GM21737 (cell line): ENCODE results near the gene ALG10B.
A peak's percentile ranks its signal among the peaks of the same experiment; 100 is the strongest.
"Not testable (repeated sequence)": the region's sequence is repeated elsewhere in the genome, so short reads cannot be mapped to it uniquely, and the experiment has no call there.

Source experiments
- ATAC-seq: cut with Tn5 transposase; IDR thresholded peaks from one replicate; pipeline ENCODE4 v1.9.1; 2021; ENCODE audit warnings: mild to moderate bottlenecking, moderate library complexity; ENCODE audit not compliant: unreplicated experiment

ALG10B gene, protein sequence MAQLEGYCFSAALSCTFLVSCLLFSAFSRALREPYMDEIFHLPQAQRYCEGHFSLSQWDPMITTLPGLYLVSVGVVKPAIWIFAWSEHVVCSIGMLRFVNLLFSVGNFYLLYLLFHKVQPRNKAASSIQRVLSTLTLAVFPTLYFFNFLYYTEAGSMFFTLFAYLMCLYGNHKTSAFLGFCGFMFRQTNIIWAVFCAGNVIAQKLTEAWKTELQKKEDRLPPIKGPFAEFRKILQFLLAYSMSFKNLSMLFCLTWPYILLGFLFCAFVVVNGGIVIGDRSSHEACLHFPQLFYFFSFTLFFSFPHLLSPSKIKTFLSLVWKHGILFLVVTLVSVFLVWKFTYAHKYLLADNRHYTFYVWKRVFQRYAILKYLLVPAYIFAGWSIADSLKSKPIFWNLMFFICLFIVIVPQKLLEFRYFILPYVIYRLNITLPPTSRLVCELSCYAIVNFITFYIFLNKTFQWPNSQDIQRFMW

DNA sequence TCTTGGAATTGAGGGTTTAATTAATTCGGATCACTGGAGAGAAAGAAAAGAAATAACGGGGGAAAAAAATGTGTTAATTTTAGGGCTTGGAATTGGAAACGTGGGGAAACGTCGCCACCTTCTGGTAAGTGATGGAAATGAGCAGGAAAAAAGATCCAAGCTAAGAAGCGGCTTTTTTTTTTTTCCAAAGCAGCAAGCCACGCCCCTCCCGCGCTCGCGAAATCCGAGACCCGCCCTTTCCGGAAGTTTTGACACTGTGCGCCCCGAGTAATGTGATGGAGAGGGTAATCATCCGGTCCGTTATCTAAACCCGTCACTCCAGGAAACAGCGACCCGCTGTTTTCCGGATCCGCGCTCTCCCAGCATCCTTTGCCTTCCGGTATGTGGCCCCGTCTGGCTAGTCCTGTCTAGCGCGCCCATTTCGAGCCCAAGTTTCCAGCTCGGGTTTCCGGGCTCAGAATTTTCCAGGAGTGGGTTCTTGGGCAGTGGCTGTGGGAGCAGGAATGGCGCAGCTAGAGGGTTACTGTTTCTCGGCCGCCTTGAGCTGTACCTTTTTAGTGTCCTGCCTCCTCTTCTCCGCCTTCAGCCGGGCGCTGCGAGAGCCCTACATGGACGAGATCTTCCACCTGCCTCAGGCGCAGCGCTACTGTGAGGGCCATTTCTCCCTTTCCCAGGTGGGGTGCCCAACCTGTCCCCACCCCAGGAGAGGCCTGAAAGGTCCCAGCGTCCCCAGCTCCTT lies at the start of gene ALG10B:
ALG10B (plus strand) TSS at position 384 of the 739 bp plus-strand sequence; CDS start at position 504, 120 bp downstream.
- ATAC-seq: peak; percentile 100

DNA sequence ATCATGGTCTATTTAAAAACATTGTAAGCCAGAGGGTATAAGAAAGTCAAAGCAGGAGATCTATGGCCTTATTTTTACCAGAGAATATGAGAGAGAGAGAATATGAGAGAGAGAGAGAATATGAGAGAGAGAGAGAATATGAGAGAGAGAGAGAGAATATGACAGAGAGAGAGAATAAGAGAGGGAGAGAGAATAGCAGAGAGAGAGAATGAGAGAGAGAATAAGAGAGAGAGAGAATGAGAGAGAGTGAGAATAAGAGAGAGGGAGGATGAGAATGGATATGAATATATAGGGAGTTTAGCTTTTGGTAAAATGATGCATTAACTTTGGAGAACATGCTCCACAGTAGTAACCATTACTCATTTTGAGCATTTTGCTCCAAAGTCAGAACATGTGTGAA lies 48.0 kb upstream of the ALG10B start:
- ATAC-seq: no peak

DNA sequence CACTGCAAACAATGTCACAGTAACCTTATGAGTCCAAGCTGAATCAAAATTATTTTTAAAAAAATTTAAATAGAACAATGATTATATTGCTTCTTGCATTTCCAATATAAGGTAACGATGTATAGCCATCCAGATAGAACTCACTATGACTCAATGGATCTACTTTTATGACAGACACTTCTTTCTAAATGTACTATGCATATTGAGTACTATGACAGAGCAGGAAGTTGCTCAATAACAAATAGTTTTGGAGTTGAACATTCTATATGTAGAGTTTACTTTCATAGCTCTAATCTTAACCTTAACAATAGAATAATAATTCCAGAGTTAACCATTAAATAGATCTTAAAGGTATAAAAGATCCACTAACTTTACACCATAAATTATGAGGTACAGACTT lies 46.7 kb upstream of the ALG10B start:
- no peak for ATAC-seq

DNA sequence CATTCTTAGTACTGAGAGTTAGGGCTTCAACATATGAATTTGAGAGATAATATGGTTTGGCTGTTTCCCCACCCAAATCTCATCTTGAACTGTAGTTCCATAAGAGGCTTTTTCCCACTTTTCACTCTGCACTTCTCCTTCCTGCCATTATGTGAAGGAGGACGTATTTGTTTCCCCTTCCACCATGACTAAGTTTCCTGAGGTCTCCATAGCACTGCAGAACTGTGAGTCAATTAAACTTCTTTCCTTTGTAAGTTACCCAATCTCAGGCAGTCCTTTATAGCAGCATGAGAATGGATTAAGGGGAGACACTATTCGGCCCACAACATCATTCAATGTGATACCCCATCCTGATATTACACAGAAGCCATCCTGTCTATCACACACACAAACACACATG lies 36.8 kb upstream of the ALG10B start:
- ATAC-seq: no peak

DNA sequence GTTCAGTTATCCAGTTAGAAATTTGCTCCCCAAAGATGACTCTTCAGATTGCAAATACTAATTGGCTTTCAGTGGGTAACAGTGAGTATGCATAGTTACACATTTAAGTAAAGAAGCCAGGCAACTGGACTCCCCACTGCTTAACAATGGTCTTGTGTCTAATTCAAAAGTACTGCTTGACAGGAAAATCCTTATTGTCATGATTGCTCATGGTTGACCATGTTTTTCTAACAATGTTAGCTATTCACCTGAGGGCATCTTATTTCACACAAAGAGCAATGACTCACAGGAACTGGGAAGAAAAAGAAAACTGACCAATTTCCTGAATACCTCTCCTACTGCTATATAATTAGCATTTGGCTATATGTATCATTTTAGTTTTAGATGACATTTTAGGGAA lies 33.7 kb upstream of the ALG10B start:
- no peak for ATAC-seq

DNA sequence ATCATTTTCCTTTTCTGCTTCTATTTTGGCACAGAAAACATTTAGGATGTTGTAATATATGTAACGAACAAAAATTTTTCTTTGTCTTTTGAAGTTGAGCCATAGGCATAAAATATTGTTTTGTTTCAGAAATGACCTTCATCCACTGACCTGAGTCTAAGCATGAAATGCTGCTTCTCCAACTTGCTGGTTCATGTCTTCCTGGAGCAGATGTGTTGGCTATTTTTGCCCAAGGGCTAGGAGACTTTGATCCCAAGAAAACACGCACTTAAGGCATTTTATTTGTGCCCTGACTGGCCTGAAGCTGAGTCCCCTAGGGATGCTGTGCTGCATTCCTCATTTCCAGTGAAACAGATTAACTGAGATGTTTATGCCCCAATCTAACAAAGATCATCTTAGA lies 27.2 kb upstream of the ALG10B start:
- ATAC-seq: no peak

DNA sequence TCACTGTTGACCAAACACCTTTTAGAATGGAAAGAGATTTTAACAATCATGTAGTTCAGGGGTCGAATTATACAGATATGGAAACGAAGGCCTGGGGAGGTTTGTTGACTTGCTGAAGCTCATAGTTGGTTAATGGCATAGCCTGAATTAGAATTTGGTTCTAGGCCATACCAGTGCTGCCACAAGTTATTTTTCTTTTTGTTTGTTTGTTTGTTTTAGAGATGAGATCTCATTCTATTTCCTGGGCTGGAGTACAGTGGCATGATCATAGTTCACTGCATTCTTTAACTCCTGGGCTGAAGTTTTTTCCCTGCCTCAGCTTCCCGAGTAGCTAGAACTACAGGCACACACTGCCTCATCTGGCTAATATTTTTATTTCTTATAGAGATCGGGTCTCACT lies 25.4 kb upstream of the ALG10B start:
- no peak for ATAC-seq

DNA sequence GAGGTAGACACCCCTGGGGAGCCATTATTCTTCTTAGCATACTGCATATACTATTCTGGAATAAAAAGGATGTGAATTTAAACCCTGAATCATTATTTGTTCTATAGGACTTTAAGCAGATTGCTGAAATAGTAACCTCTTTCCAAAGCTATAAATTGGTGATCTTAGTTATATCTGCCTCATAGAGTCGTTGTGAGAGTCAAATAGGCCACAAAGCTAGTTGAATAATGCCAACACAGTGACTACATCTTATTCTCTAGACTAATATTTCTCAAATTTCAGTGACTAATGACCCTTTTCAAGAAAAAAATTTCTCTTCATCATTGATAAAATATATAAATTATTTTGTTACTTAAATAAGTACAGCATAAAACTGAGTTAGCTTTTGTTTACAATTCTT lies 13.6 kb upstream of the ALG10B start:
- ATAC-seq: not testable (repeated sequence)

DNA sequence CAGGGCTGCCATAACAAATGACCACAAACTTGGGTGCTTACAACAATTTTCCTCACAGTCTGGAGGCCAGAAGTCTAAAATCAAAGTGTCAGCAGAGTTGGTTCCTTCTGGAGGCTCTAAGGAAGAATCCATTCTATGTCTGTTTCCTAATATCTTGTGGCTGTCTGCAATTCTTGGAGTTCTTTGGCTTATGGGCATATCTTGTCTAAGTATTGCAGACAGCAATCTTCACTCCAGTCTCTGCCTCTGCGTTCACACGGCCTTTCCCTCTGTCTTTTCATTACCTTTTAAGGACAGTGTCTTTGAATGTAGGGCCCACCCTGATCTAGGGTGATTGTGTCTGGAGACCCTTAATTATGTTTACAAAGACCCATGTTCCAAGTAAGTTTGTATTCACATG lies 5.4 kb downstream of the ALG10B start:
- ATAC-seq: not testable (repeated sequence)

DNA sequence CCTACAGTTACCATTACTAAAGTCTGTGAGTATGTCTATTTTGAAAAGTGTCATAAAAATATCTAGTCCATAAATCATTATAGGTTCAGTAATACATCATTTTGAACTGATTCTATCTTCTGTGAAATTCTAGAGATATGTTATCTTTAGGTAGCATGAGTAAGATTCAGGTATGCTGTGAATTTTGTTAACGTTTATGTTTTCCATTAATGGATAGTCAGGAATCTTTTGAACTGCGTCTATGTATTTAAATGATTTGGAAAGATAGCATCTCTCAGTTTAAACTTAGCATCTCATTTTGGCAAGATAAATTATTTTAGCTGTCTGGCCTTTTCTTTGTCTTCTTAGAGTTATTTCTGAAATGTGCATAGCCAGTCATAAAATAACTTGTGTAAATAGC lies 8.3 kb downstream of the ALG10B start:
- ATAC-seq: no peak

DNA sequence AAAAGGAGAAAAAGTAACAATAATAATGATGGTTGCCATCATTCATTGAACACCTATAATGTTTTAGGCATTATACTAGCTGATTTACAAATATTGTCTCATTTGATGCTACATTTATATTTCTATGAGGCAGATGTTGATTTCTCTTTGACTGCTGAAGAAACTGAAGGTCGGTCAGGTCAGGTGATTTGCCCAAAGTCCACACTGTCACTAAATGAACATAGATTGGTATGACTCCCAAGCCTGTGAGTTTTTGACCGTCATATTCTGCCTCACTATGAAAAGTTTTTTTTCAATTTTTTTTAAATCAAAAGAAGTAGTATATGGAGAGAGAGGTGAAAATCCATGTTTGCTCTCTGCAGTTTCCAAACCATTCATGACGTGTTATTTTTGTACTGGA lies 10.8 kb downstream of the ALG10B start:
- no peak for ATAC-seq

DNA sequence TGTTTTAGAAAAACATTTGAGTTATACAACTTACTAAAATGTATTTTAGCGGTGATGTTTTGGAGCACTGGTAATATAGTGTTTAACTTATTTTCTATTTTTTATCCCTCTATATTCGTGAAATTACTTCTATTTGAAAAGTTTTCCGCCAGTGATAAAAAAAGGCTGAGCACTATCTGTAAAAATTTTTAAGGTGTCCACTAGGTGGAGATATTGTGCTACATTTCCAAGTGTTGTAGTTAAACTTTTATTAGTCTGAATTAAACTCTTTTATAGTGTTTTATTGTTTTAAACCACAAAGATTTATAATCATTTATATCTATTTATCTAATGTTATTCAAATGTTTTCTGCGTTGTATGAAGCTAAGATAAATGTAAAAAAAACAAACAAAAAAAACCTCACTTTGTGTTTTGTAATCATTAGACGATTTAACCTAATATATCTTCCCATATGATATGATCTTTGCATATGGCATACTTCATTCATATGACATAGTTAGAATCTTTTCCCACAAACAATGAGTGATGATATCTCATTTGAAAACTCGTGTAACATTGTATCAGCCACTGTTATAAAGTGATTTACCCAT lies 11.8 kb downstream of the ALG10B start:
- no peak for ATAC-seq

DNA sequence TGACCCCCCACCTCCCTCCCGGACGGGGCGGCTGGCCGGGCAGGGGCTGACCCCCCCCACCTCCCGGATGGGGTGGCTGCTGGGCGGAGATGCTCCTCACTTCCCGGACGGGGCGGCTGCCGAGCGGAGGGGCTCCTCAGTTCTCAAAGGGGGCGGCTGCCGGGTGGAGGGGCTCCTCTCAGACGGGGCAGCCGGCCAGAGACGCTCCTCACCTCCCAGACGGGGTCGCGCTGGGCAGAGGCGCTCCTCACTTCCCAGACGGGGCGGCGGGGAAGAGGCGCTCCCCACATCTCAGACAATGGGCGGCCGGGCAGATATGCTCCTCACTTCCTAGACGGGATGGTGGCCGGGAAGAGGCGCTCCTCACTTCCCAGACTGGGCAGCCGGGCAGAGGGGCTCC lies 13.8 kb downstream of the ALG10B start:
- ATAC-seq: not testable (repeated sequence)

DNA sequence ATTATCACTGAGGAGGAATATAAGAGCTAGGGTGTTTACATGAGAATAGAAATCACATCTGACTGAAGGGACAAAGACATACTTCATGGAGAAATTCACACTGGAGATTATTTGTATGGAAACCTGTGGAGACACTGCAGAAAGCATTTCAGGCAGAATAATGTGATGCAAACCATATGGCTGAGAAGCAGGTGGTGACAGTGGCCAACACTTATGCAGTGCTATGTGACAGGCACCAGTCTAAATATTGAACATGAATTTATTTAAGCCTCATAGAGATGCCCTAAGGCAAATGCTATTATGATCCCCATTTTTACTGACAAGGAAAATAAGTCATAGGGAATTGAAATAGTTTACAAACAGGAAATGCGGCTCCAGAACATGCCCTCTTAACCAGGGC lies 16.2 kb downstream of the ALG10B start:
- no peak for ATAC-seq

DNA sequence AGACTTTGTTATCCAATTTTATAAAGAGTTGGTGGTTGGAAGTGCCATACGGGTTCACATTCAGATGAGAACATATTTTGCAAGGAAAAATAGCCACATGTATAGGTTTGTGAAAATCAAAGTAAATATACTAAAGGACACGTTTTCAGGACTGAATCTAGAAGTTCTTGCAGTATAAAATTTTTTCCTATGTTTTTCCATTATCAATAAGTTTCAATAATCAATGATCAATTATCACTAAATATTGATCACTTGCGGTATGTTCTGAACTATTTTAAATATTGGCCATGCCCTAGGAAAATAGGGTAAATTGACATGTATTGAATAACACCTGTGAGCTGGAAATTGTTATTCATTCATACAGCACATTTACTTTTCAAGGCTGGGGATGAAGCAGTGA lies 25.9 kb downstream of the ALG10B start:
- ATAC-seq: no peak

DNA sequence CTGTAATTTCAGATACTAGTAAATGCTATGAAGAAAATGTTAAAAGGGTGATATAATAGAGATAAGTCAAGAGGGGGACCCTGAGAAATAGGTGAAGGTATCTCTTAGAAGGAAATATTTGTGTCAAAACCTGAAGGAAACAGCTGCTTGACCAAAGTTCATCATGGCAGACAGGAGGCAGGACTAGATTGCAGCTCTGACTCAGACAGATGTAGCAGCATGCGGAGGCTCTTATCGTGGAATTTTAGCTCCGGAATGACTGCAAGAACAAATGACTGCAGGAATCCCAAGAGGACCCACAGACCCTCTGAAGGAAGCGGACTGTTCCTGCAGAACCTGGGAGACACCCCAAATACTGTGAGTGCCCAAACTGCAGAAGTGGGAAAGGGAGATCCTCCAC lies 26.7 kb downstream of the ALG10B start:
- not testable (repeated sequence) for ATAC-seq

DNA sequence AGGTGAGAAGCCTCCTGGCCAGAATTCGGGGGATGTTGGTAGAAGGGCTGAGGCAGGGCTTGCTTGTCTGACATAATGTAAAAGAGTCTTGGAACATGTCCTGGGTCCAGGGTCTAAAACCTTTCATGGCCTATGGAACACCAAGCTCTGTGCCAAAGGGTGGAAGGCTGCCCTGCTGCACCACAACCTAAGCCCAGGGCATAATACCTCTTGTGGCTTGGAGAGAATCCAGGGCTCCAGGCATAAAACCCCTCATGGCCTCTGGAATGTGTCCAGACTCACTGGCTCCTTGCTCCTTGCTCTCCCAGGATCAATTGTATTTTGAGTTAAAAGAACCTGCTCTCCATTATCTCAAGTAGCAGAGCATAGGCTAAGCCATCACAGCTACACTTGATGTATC lies 27.3 kb downstream of the ALG10B start:
- not testable (repeated sequence) for ATAC-seq

DNA sequence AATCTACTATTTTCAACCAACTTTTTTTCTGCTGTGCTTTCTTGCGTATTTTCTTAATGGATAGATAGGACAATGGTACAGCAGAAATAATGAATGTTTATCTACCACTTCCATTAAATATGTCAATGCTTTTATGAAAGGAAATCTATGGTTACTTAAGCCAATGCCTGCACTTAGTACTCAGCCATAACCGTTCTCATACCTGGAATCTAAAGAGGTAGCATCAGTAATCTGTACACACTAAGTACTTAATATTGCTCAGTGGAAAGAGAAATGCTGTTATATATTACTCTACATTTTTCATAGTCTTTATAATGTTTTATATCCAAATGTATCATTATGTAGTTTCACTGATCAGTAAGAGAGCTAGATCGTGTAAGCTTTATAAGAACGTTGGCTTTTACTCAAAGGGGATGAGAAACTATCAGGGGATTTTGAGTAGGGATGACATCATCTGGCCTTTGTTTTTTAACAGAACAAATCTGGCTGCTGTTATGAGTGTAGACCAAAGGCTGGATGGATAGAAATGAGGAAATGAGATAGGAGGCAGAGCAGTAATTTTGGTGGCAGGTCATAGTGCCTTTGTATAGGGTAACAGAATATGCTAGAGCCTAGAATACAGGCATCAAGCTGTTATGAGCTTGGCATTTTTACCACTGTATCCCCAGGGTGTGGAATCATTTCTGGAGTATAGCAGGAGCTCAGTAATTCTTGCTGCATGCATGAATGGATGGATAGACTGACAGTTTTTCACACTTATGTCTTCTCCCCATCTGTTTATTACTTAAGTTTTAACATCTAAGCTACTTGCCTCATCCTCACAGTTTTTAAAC lies 34.0 kb downstream of the ALG10B start:
- peak; percentile 99 for ATAC-seq

DNA sequence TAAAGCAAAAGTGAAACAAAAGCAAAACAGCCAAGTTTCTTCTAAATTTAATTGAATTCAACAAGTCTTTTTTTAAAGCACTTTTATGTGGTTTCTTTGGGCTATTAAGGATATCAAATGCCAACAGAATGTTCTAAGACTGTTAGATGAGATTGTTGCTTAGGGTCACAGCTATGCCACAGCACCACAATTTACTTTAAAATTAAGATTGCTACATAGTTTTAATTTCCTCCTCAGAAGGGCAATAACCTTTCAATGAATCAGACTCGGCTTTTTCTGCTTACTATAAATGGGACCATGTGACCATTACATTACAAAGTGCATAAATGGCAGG lies 34.6 kb downstream of the ALG10B start:
- ATAC-seq: not testable (repeated sequence)

DNA sequence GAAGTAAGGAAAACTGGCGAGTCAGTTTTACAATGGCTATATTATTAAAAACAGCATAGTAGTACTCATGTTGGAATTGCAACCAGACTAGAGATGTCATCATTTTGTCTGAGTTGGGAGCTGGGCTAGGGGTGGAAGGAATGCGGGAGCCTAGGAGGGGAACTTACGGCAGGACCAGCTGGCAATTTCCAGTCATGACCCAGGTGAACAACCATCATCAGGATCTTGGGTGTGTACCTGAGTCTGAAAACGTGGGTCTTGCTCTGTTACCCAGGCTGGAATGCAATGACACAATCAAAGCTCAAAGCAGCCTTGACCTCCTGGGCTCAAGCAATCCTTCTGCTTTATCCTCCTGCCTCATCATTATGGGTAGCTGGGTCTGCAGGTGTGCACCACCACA lies 50.9 kb downstream of the ALG10B start:
- ATAC-seq: no peak

DNA sequence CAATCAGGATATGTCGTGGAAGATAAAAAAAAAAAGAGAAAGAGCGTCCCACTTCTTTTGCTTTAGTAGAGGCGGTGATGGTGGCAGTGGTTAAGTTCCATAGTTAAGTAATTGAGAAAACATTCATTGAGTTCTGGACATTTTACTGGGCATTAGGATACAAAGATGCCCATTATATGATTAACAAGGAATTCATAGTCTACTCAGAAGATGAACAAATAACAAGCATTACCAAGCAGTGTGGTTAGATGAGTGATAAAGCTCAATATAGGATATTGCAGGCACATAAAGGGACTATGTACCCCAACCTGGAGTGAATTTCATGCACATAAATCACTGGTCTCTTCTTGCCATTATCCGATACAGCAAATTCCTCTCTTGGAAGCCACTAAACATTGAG lies 53.7 kb downstream of the ALG10B start:
- no peak for ATAC-seq
